HG03139 (cell line): ENCODE data around the gene TPSG1.
"Not testable (repeated sequence)": the region's sequence is repeated elsewhere in the genome, so short reads cannot be mapped to it uniquely, and the experiment has no call there.

ENCODE experiments used
- ATAC-seq: cut with Tn5 transposase; IDR thresholded peaks from one replicate; pipeline ENCODE4 v1.9.1; 2021; ENCODE audit not compliant: unreplicated experiment

TPSG1 gene

DNA sequence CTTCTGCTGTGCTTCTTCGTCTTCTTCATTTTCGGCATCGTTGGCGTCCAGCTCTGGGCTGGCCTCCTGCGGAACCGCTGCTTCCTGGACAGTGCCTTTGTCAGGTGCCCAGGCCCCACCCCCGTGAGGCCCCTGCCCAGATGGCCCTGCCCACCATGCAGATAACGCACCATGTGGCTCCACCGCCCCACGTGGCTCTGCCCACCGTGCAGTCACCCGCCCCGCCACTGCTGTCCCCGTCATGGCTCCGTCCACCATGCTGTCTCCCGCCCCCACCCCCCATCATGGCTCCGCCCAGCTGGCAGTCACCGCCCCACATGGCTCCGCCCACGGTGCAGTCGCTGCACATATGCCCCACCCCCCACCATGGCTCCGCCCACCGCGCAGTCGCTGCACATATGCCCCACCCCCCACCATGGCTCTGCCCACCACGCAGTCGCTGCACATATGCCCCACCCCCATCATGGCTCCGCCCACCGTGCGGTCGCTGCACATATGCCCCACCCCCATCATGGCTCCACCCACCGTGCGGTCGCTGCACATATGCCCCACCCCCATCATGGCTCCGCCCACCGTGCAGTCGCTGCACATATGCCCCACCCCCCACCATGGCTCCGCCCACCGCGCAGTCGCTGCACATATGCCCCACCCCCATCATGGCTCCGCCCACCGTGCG lies 26.3 kb downstream of the TPSG1 start:
- ATAC-seq, result not testable (repeated sequence)

DNA sequence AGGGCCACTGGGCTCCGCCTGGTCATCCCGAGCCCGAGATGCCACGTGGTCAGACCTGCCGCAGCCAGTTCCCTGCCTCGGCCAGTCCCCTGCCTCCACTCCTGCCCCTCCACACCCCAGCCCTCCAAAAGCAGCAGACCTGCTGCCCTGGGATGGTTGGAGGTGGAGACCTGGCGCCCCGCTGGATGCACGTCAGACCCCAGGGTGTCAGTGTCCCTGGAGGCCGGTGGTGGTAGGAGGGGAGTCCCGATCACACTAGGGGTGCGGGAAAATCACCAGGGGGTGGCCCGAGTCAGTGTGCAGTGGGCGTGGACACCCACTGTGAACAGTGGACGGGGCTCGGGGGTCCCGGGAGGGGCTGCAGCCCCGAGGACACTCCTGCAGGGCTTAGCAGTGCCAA lies 26.9 kb downstream of the TPSG1 start:
- ATAC-seq, result no peak

DNA sequence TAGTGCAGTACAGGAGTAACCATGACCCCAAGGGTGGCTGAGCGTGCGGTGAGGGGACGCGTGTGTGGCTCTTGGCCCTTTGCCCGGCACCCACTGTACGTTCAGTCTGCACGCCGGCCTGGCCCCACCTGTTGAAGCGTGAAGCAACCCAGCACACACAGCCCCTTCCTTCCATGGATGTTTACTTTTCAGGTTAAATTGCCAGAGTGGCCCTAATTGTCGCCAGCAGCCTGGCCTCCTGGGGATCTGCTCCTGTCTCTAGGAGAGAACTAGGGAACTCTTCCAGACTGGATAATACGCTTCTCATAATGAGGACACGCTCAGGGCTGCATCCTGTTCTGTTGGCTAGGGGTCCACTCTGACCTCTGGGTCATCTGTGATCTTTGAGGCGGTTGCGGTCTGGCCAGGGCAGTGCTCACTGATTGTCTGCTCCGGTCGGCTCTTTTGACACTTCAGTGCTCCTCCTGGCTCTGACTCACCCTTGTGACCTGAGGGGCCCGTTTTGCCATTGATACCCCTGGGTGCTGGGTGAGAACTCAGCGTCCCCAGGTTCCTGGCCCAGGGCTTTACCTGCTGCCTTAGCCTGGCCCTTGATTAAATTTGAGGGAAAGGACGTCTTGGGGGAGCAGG lies 27.7 kb downstream of the TPSG1 start:
- no peak for ATAC-seq

DNA sequence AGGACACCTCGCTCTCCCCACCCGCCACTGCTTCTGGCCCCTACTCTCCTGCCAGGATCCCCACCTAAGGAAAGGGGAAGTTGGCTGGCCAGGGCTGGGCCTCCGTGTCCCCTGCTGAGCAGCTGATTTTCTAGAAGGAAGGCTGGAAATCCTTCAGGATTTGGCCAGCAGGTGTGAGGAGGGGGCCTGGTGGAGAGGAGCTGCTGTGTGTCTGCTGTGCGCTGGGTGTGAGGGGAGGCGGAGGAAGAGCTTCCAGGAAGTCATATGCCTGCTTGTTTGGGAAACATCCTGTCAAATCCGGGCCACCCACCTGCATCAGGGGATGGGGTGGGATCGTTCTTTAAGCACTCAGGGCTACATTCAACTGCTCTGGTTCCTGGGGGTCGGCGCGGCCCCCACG lies 28.6 kb downstream of the TPSG1 start:
- ATAC-seq, result no peak

DNA sequence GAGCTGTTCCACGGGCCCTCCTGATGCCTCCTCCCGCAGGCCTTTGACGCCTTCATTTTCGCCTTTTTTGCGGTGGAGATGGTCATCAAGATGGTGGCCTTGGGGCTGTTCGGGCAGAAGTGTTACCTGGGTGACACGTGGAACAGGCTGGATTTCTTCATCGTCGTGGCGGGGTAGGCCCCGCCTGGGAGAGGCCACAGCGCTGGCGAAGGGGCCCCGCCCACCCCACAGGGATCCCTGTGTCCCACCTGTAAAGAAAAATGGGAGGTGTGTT lies 29.7 kb downstream of the TPSG1 start:
- ATAC-seq, result no peak

DNA sequence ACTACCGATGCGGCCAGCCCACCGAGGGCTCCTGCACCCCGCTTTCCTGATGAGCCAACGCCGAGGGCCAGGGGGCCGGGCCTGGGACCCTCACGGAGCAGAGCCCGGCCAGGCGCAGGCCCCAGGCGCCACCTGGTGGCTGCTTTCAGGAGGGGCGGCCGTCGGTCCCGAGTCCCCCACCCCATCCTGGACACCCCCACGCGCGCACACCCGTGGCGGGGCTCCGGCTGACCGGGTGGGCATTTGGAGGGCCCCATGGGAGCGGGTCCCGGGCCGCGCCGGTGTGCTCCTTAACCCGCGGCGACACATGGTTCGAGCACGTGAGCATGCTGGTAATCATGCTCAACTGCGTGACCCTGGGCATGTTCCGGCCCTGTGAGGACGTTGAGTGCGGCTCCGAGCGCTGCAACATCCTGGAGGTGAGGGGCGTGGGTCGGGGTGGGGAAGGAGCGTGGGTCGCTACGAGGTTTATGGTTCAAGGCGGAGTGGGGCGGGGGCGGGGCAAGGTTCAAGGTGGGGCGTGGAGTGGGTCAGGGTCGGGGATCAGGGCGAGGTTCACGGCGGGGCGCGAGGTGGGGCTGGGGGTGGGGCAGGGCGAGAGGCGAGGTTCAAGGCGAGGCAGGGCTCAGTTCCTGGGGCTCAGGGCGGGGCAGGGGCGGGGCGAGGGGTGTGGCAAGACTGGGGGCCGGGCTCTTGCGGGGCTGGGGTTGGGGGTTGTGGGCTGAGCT lies 30.2 kb downstream of the TPSG1 start:
- no peak for ATAC-seq

DNA sequence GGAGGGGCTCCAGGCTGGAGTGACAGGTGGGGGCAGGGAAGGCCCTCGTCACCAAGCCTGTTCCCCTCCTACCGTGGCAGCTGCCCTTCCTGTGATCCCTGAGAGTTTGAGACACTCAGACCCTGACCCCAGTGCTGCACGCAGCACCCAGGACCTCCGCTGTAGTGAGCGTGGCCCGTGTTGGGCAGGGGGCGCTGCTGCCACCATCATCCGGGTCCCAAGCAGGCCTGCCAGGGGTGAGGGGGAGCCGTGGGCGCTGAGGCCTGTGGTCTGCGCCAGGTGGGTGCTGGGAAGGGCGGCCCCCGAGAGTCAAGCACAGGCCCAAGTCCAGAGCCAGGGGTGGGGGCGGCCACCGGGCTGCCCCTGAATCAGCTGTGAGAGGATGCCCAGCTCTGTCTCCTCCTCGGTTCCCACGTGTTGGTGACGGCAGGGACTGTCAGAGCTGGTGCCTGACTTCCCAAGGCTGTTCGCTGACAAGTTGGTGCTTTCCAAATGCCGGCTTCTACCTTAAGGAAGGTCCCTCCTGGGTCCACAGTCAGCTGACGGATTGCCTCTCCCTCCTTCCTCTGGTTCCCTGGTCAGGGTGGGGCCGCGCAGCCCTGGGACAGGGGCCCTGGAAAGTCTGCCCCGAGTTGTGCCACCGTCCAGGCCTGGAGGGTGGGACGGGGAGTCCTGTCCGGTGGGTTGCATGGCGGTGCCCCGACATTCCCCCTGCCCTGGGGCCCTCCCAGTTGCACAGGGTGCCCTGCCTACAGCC lies 31.1 kb downstream of the TPSG1 start:
- no peak for ATAC-seq

DNA sequence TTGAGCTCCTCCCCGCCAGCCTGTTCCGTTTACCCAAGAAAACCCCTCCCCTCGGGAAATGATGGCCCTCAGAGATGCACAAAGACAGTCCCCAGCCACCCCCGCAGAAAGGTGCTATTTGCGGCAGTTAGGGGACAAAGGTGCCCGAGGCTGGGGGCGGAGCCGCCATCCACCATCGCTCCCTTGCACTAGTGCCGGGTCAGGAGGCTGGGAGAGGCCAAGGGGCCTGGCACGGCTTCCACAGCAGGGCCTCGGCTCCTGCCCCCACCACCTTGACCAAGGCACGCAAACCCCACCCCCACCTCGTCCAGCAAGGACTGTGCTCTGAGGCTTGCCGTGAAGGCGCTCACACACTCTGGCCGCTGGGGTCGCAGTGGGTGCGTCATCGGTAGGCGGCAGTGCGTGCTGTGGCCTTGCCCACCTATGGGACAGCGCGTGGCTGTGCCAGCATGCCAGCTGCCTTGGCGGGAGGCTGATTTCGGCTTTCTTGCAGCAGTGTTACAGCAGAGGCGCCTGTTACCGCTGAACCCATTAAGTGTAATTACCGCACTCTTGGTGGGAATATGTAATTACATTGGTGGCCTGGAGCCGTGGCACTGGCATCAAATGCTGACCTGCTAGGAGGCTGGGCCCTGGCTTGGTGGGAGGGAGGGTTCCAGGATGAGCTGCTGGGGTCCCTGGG lies 31.8 kb downstream of the TPSG1 start:
- ATAC-seq, result no peak

DNA sequence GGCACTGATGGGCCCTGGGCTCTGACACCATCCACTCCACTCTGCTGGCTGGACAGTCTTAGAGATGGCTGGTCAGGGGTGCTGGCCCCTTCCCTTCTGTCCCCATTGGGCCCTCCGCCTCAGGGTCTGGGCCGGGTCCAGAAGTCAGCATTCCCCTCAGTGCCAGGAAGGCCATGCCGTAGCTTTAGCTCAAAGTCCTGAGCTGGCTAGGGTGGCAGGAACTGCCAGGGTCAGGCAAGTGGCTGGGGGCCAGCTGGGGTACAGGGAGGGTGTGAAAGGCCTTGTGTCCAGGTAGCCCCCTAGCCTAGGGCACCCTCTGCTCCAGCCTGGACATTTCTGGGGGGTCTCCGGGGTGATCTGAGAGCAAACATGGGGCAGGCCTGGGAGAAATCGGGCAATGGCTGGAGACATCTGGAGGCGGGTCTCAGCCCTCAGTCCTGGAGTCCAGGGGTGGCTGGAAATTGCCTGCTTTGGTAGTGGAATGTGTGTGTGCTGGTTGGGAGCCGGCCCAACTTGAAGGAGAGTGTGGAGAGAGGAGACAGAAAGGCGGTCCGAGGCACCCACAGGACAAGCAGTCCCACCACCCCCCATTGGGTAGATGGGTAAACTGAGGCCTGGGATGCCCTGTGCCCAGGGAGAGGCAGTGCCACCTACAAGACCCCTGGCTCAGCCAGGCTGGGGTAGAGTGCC lies 32.5 kb downstream of the TPSG1 start:
- no peak for ATAC-seq

DNA sequence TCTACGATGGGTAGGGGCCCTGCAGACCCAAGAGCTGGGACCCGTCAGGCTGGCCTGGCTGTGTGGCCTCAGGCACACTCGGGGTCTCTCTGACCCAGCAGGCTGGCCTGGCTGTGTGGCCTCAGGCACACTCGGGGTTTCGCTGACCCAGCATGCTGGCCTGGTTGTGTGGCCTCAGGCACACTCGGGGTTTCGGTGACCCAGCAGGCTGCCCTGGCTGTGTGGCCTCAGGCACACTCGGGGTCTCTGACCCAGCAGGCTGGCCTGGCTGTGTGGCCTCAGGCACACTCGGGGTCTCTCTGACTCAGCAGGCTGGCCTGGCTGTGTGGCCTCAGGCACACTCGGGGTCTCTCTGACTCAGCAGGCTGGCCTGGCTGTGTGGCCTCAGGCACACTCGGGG lies 34.3 kb downstream of the TPSG1 start:
- ATAC-seq, result not testable (repeated sequence)

DNA sequence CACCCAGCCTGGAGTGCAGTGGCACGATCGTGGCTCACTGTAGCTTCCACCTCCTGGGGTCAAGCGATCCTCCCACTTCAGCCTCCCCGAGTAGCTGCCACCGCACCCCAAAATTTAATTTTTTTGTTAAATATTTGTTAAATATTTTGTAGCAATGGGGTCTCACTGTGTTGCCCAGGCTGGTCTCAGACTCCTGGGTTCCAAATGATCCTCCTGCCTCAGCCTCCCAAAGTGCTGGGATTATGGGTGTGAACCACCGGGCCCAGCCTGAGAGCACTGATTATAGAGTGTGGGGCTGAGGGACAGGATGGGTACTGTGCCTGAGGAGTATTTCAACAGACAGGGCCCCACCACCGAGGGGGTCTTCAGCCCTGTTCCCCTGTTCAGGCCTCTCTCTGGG lies 35.6 kb downstream of the TPSG1 start:
- no peak for ATAC-seq

DNA sequence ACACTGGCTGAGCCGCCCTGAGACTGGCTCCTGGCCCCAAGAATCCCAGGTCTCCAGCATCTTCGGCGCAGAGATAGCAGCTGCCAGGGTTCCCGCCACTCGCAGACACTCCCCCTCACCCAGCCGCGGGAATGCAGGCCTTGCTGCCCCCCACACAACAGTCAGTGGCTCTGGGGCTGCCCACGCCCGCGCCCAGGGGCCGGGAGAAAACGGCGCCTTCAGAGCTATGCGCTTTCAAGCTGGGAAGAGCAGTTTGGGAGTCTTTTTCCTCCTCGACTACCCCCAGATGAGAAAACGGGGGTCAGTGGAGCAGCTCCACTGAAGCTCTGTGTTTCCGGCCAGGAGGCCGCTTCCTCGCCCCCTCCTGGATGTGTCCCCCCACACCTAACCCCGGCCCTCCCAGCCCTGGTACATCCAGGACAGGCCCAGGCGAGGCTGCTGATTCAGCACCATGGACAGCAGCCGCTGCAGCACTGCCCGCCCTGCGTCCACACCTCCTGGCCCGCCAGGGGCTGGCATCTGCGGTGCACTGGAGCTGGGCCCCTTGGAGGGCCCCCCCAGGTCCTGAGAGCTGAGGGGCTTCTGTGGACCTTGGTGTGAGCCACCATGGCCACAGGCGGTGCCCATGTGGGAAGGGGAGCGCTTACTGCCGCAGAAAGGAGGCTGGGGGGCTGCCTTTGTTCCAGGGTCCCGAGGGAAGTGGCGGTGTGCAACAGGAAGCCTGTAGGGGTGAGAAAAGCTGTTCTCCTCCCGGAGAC lies 36.5 kb downstream of the TPSG1 start:
- no peak for ATAC-seq

DNA sequence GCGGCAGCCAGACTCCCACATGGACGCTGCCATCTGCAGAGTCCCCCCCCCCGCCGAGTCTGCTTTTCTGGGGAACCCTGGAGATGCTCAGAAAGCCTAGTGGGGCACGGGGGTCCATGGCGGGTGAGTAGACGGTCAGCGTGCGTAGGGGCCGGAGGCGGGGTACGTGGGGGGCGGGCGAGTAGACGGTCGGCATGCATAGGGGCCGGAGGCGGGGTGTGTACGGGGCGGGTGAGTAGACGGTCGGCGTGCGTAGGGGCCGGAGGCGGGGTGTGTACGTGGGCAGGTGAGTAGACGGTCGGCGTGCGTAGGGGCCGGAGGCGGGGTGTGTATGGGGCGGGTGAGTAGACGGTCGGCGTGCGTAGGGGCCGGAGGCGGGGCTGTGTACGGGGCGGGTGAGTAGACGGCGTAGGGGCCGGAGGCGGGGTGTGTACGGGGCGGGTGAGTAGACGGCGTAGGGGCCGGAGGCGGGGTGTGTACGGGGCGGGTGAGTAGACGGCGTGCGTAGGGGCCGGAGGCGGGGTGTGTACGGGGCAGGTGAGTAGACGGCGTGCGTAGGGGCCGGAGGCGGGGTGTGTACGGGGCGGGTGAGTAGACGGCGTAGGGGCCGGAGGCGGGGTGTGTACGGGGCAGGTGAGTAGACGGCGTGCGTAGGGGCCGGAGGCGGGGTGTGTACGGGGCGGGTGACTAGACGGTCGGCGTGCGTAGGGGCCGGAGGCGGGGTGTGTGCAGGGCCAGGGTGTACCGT lies 39.4 kb downstream of the TPSG1 start:
- ATAC-seq, result not testable (repeated sequence)

DNA sequence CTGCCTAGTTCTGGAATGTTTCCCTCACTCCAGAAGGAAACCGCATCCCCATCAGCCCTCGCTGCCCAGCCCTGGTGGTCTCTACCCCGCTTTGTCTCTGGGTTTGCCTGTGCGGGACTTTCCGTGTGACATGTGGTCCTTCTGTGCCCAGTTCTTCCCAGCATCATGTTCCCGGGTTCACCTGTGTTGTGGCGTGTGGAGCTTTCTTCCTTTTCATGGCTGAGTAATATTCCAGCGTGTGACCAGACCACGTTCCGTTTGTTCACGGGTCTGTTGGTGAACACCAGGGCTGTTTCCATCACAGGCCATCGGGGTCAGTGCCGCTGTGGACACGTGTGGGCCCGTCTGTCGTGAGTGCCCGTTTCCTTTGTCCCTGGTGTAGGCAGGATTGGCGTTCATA lies 40.1 kb downstream of the TPSG1 start:
- ATAC-seq, result no peak

DNA sequence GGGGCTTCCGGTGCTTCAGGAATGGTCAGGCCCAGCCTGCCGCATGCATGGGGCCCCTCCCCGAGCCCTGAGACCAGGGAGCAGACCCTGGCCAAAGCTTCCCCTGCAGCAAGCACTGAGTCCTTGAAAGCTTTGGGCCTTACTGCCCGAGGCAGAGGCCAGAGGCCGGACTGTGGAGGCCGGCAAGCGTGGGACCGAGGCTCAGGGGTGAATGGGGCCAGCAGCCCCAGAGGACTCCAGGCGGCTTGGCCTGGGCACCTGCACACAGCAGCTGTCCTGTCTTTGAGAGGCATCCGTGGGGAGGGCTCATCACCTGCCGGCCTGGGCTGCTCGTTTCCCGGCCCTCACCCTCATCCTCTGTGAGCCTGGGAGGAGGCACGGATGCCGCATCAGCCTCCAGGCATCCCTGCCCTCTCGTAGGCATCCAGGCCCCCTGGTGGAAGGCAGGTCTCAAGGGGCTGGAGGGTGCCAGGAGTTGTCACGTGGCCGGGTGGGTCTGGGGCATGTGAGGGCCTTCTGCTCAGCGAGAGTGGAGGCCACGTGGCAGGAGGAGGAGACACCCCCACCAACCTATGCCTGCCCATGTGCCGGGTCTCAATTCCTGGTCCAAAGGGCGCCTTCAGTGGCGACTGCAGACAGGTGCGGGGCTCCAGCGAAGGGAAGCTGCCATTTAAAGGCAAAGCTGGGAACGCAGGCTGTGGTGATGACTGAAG lies 40.8 kb downstream of the TPSG1 start:
- no peak for ATAC-seq

DNA sequence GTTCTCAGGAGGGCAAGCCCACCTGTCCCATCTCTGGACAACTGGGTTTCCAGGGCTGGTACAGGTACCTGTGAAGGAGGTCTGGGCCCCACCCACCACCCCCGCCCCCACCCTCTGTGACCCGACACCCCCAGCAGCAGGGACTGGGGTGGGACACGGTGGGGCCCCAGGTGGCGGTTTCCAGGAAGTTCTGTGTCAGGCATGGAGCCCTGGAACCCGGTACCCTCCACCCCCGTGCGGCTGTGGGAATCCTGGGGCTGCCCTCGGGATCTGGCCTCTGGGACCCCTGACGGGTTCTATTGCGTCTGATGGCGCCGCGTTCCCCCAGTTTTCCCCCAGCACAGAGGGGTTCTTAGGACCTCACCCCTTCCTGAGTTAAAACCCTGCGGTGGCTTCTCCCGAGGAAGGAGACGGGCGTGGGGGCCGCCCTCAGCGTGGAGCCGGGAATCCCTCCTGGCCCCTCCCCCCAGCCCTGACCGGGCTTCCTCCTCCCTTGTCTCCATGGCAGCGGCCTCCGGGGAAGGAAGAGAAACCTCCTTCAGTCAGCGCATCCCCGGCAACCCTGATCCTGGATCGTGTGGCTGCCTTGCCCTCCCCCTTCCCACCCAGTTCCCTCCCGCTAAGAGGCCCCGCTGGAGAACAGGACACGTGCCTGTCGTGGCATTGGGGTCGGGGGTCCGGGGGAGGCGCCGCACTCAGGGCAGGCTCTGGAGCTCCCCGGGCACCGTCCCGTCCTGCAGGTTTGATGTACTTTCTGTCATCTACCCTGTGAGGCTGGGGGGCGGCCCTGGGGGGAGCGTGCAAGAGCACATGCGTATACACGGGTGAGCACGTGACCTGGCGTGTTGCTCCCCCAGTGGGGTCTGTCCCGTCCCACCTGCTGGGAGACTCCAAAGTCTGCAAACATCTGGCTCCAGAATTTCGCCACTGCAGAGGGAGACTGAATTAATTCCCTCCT lies 41.8 kb downstream of the TPSG1 start:
- ATAC-seq, result no peak

DNA sequence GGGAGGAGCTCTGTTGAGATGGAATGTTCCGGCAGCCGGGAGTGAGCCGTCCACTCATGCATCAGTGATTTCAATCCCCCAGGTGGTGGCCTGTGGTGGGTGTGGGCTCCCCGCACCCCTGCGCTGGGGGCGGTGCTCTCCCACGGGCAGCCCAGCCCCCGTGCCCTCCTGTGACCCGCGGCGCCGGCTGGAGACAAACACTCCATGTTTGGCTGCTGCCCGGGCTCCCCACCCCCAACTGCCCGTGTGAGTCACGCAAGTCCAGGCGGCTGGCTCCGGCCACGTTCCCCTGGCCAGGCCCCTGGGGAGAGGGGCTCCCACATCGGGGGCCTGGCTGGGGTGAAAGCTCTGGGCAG lies 42.8 kb downstream of the TPSG1 start:
- ATAC-seq, result no peak
